NCI-H2081 (cell line): ENCODE data around the gene LRRFIP1.
"Not testable (repeated sequence)": the region's sequence is repeated elsewhere in the genome, so short reads cannot be mapped to it uniquely, and the experiment has no call there.

Experiments
- DNase-seq, 2 experiments: peaks; one replicate each; lab custom pipeline; 2025; lab: John Stamatoyannopoulos, UW

LRRFIP1 gene

GRCh38 chr2:237627441-237628246 lies at the start of gene LRRFIP1:
Gene LRRFIP1 (plus strand): TSS chr2:237627587. CDS start chr2:237627645, 58 bp downstream.
- DNase-seq, result peak in 1 of 2 experiments; percentile 32

GRCh38 chr2:237577956-237578870 lies 49.2 kb upstream of the LRRFIP1 start:
- DNase-seq, result no peak

- DNase-seq, result no peak
Measured at GRCh38 chr2:237581326-237581725, 46.1 kb upstream of the LRRFIP1 start.

GRCh38 chr2:237581751-237582746 lies 45.3 kb upstream of the LRRFIP1 start:
- DNase-seq, result peak; percentile 54 to 68

GRCh38 chr2:237583385-237584295 lies 43.7 kb upstream of the LRRFIP1 start:
- DNase-seq, result no peak

DNA sequence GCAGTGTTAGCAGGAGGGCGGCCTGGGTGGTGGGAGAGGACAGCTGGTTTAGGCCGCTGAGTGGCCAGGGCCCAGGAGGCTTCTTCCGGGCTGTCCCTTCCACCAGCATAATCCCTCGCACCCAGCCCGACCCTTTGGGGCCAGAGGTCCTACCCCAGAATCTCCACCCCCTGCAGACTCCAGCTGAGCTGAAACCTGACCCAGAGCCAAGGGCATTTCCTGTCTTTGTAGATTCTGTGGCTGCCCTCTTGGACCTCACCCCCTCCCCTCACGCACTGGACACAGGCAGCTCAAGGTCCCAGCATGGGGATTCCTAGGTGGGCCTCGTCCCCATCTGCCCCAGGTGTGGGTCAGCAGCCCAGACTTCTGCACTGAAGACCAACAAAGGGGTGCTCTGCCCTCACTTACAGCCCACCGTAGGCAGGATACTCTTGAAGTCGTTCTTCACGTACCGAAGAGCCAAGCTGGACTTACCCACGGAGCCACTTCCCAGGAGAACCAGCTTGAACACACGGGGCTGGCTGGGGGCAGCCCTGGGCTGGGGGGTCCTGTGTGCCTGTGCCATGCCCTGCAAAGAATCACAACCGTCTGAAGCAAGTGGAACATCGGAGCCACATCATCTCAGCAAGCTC lies 41.7 kb upstream of the LRRFIP1 start:
- no peak for DNase-seq

- DNase-seq, result no peak
Measured at GRCh38 chr2:237588044-237588696, 39.2 kb upstream of the LRRFIP1 start.

DNA sequence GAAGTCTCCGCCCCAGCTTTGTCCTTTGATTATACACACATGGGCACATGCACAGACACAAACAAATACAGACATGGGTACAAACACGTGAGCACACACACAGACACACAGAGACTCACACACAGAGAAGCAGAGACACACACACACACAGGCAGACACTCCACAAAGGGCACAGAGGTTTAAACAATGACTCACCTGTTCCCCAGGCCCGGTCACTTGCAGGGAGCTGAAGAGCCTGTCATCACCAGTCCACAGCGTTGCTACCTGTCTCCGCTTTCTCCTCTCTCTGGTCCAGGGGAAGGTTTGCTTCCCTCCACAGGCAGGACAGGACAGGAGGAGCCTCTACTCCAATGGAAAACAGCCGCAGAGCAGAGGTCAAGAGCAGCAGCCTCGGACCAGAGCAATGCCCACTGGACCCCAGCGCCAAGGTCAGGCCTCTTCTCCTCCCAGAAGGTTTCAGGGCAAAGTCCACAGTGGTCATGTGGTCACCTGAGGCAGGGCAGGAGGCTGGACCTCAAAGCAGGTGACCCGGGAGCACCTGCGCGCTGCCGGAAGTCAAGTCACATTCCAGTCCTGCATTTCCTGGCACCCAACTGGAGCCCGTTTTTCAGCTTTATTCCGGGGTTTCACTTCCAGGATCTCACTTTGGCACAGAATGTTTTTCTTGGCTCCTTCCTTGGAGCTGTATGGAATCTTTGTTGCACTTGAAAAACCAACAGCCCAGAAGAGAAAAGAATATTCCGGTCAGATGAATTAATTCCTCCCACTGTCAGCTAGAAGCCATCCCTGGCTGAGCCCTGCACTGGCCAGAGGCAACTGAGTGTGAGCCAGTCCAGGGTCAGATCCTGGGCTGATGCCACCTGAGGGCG lies 36.9 kb upstream of the LRRFIP1 start, which contains the start of gene RAB17:
TSS of gene RAB17 (minus strand) at position 463 of the 869 bp plus-strand sequence. CDS start 4,580 bp downstream, outside the sequence.
- peak; percentile 43 to 65 for DNase-seq

- DNase-seq, result peak; percentile 41 to 73
Measured at GRCh38 chr2:237591141-237591881, 36.1 kb upstream of the LRRFIP1 start.

- DNase-seq, result no peak
Measured at GRCh38 chr2:237592425-237592980, 34.9 kb upstream of the LRRFIP1 start.

GRCh38 chr2:237593036-237593435 lies 34.4 kb upstream of the LRRFIP1 start:
- DNase-seq, result no peak

- DNase-seq, result no peak
Measured at GRCh38 chr2:237593596-237594320, 33.6 kb upstream of the LRRFIP1 start.

- DNase-seq, result no peak
Measured at GRCh38 chr2:237594514-237594871, 32.9 kb upstream of the LRRFIP1 start.

- not testable (repeated sequence) for DNase-seq
Measured at GRCh38 chr2:237595829-237596519, 31.4 kb upstream of the LRRFIP1 start.

DNA sequence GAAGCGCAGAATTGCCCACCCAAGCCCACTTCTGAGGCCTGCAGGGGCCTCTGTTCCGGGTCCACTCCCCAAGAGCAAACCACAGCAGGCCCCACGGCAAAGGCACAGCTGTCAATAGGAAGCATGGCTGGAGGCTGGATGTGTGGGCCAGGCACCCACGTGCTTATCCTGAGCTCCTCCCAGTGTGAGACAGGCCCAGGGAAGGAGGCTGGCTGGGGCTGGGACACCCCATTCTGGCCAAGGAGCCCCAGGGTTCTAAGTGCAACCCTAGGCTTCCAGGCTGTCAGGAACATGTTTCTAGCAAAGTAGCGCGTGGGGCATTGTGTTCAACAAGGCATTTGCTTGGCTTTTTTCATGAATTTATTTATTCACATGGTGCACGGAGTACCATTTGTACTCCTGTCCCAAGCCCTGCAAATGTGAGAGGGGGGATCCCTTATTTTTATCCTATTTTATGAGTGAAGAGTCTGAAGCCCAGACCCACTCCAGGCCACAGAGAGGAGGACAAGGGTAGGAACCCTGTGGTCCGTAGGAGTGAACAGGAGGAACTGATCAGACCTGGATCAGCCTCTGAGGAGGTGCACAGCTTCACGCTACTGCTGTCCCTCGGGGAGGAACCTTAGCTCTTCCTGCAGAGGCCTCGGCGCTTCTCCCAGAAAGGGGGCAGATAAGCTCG lies 30.7 kb upstream of the LRRFIP1 start:
- DNase-seq, result no peak
